Measurements from ENCODE around the gene KCNF1.
"Not testable (repeated sequence)": the region's sequence is repeated elsewhere in the genome, so short reads cannot be mapped to it uniquely, and the experiment has no call there.

Gene KCNF1

GRCh38 chr2:10954856-10955818 lies 43.4 kb downstream of the KCNF1 start:
- Histone ChIP-seq H3K4me1 (ENCODE audit: insufficient read depth, insufficient read length) (peaks cover 10% of the 10 kb centered on the region), H3K27me3 (ENCODE audit: insufficient read depth, insufficient read length) (no peaks in the 10 kb centered on the region), H3K9ac (ENCODE audit: insufficient read length, low read depth) (no peak overlapping the region), H3K9me3 (ENCODE audit: insufficient read depth, low read length) (no peaks in the 10 kb centered on the region), H3K36me3 (ENCODE audit: insufficient read depth, insufficient read length, low read length) (no peaks in the 10 kb centered on the region), H3K4me3 (ENCODE audit: insufficient read length, low read depth) (no peak overlapping the region)
- no peak for DNase-seq (ENCODE audit: low read depth, low spot score)
- no peak for TF ChIP-seq SUZ12 (IDR thresholded peaks at IDR 0.05; ENCODE audit: extremely low read depth, insufficient read depth, insufficient read length)
- TF ChIP-seq ZNF274 (IDR thresholded peaks at IDR 0.05; ENCODE audit: low read depth, low read length) = no peak
- TF ChIP-seq YY1 (IDR thresholded peaks at IDR 0.05; ENCODE audit: insufficient read depth, insufficient read length) = no peak

- Histone ChIP-seq H3K9ac (ENCODE audit: insufficient read length, low read depth) (no peak overlapping the region), H3K4me3 (ENCODE audit: insufficient read length, low read depth) (no peak overlapping the region), H3K36me3 (ENCODE audit: insufficient read depth, insufficient read length, low read length) (no peaks in the 10 kb centered on the region), H3K27me3 (ENCODE audit: insufficient read depth, insufficient read length) (no peaks in the 10 kb centered on the region), H3K4me1 (ENCODE audit: insufficient read depth, insufficient read length) (peaks cover 10% of the 10 kb centered on the region), H3K9me3 (ENCODE audit: insufficient read depth, low read length) (no peaks in the 10 kb centered on the region)
- TF ChIP-seq ZNF274 (IDR thresholded peaks at IDR 0.05; ENCODE audit: low read depth, low read length) (no peak), YY1 (IDR thresholded peaks at IDR 0.05; ENCODE audit: insufficient read depth, insufficient read length) (no peak), SUZ12 (IDR thresholded peaks at IDR 0.05; ENCODE audit: extremely low read depth, insufficient read depth, insufficient read length) (no peak)
- no peak for DNase-seq (ENCODE audit: low read depth, low spot score)
Measured at GRCh38 chr2:10956006-10956790, 44.5 kb downstream of the KCNF1 start.

GRCh38 chr2:10957391-10957790 lies 45.7 kb downstream of the KCNF1 start:
- H3K4me1 ChIP-seq (ENCODE audit: insufficient read depth, insufficient read length) = peaks cover 3% of the 10 kb centered on the region
- no peak overlapping the region for H3K4me3 ChIP-seq (ENCODE audit: insufficient read length, low read depth)
- H3K36me3 ChIP-seq (ENCODE audit: insufficient read depth, insufficient read length, low read length) = no peaks in the 10 kb centered on the region
- no peak for DNase-seq (ENCODE audit: low read depth, low spot score)
- H3K9me3 ChIP-seq (ENCODE audit: insufficient read depth, low read length) = no peaks in the 10 kb centered on the region
- TF ChIP-seq YY1 (IDR thresholded peaks at IDR 0.05; ENCODE audit: insufficient read depth, insufficient read length) (no peak), SUZ12 (IDR thresholded peaks at IDR 0.05; ENCODE audit: extremely low read depth, insufficient read depth, insufficient read length) (no peak), ZNF274 (IDR thresholded peaks at IDR 0.05; ENCODE audit: low read depth, low read length) (no peak)
- H3K9ac ChIP-seq (ENCODE audit: insufficient read length, low read depth) = no peak overlapping the region
- no peaks in the 10 kb centered on the region for H3K27me3 ChIP-seq (ENCODE audit: insufficient read depth, insufficient read length)

GRCh38 chr2:10958452-10958851 lies 46.7 kb downstream of the KCNF1 start:
- not testable (repeated sequence) for H3K9ac ChIP-seq (ENCODE audit: insufficient read length, low read depth); H3K4me3 ChIP-seq (ENCODE audit: insufficient read length, low read depth); H3K9me3 ChIP-seq (ENCODE audit: insufficient read depth, low read length); H3K27me3 ChIP-seq (ENCODE audit: insufficient read depth, insufficient read length); H3K36me3 ChIP-seq (ENCODE audit: insufficient read depth, insufficient read length, low read length); DNase-seq (ENCODE audit: low read depth, low spot score); H3K4me1 ChIP-seq (ENCODE audit: insufficient read depth, insufficient read length)

GRCh38 chr2:10960606-10961489 lies 49.1 kb downstream of the KCNF1 start:
- peaks cover under 1% of the 10 kb centered on the region for H3K4me1 ChIP-seq (ENCODE audit: insufficient read depth, insufficient read length)
- no peaks in the 10 kb centered on the region for H3K36me3 ChIP-seq (ENCODE audit: insufficient read depth, insufficient read length, low read length)
- no peak for TF ChIP-seq YY1 (IDR thresholded peaks at IDR 0.05; ENCODE audit: insufficient read depth, insufficient read length)
- H3K9me3 ChIP-seq (ENCODE audit: insufficient read depth, low read length) = no peaks in the 10 kb centered on the region
- DNase-seq (ENCODE audit: low read depth, low spot score) = no peak
- no peak overlapping the region for H3K4me3 ChIP-seq (ENCODE audit: insufficient read length, low read depth)
- no peak overlapping the region for H3K9ac ChIP-seq (ENCODE audit: insufficient read length, low read depth)
- no peaks in the 10 kb centered on the region for H3K27me3 ChIP-seq (ENCODE audit: insufficient read depth, insufficient read length)

GRCh38 chr2:10961490-10961875 lies 49.7 kb downstream of the KCNF1 start:
- no peaks in the 10 kb centered on the region for H3K9me3 ChIP-seq (ENCODE audit: insufficient read depth, low read length)
- no peak for TF ChIP-seq SUZ12 (IDR thresholded peaks at IDR 0.05; ENCODE audit: extremely low read depth, insufficient read depth, insufficient read length)
- no peak for TF ChIP-seq YY1 (IDR thresholded peaks at IDR 0.05; ENCODE audit: insufficient read depth, insufficient read length)
- TF ChIP-seq ZNF274 (IDR thresholded peaks at IDR 0.05; ENCODE audit: low read depth, low read length) = no peak
- H3K4me1 ChIP-seq (ENCODE audit: insufficient read depth, insufficient read length) = peaks cover 2% of the 10 kb centered on the region
- no peak overlapping the region for H3K9ac ChIP-seq (ENCODE audit: insufficient read length, low read depth)
- no peak for DNase-seq (ENCODE audit: low read depth, low spot score)
- no peak overlapping the region for H3K4me3 ChIP-seq (ENCODE audit: insufficient read length, low read depth)
- H3K27me3 ChIP-seq (ENCODE audit: insufficient read depth, insufficient read length) = no peaks in the 10 kb centered on the region
- H3K36me3 ChIP-seq (ENCODE audit: insufficient read depth, insufficient read length, low read length) = no peaks in the 10 kb centered on the region
